ENCODE measurements around the gene RALGAPA1.

- TF ChIP-seq CTCF (conservative IDR thresholded peaks at IDR 0.05) (no peak), EZH2 (IDR thresholded peaks at IDR 0.05; ENCODE audit: low read depth) (no peak)
These were observed 44.1 kb upstream of the RALGAPA1 start for GRCh38 chr14:35853225-35853624.

All from PC-9 (cell line).